ENCODE results near the gene XRCC5. TPM values are rescaled to one million over a fixed set of nuclear protein-coding genes. Genes with fewer than 3 reads are reported as not detected.

Gene XRCC5
- total RNA-seq, 2 donors from 2014 or later = 487 to 501 TPM

GRCh38 chr2:216108310-216108966 is 710 bp upstream of the XRCC5 start:
- Mint-ChIP-seq H3K9me3 (no peaks in the 10 kb centered on the region), H3K36me3 (peaks cover 41 to 43% of the 10 kb centered on the region in 2 donors), H3K27ac (peak overlapping the region; percentile 93 to 100)
- ATAC-seq (no peak), DNase-seq (ENCODE audit: low spot score in 2 of 2) (no peak)

GRCh38 chr2:216109962-216110614 is 940 bp downstream of the XRCC5 start:
- no peak for DNase-seq (ENCODE audit: low spot score in 2 of 2)
- Mint-ChIP-seq H3K27ac (peak overlapping the region; percentile 93 to 100), H3K36me3 (peaks cover 54 to 60% of the 10 kb centered on the region in 2 donors)

GRCh38 chr2:216110620-216111019 is 1.5 kb downstream of the XRCC5 start:
- Mint-ChIP-seq H3K27ac (peak overlapping the region; percentile 93 to 100), H3K36me3 (peaks cover 57 to 64% of the 10 kb centered on the region in 2 donors), H3K9me3 (no peaks in the 10 kb centered on the region)
- no peak for DNase-seq (ENCODE audit: low spot score in 2 of 2)
- no peak for ATAC-seq

More at GRCh38 chr2:216109962-216110614, 940 bp downstream of the XRCC5 start:
- no peaks in the 10 kb centered on the region for H3K9me3 Mint-ChIP-seq
- no peak for ATAC-seq

- Mint-ChIP-seq H3K27ac (peak overlapping the region; percentile 93 to 100), H3K36me3 (peaks cover 59 to 67% of the 10 kb centered on the region in 2 donors), H3K9me3 (no peaks in the 10 kb centered on the region)
- no peak for DNase-seq (ENCODE audit: low spot score in 2 of 2)
- ATAC-seq = no peak
These were observed 2.0 kb downstream of the XRCC5 start for GRCh38 chr2:216111122-216111521.

- peaks cover 69 to 85% of the 10 kb centered on the region in 2 donors for H3K36me3 Mint-ChIP-seq
- ATAC-seq = peak in 1 of 2 donors; percentile 55
- H3K9me3 Mint-ChIP-seq = no peaks in the 10 kb centered on the region
- DNase-seq (ENCODE audit: low spot score in 2 of 2) = no peak
- peak overlapping the region; percentile 91 to 95 for H3K27ac Mint-ChIP-seq
These were observed 3.8 kb downstream of the XRCC5 start for GRCh38 chr2:216112926-216113325.

- H3K36me3 Mint-ChIP-seq = peaks cover 74 to 91% of the 10 kb centered on the region in 2 donors
- peak; percentile 13 to 48 for ATAC-seq
- no peak for DNase-seq (ENCODE audit: low spot score in 2 of 2)
- peak overlapping the region; percentile 91 to 95 for H3K27ac Mint-ChIP-seq
- H3K9me3 Mint-ChIP-seq = no peaks in the 10 kb centered on the region
These were observed 4.4 kb downstream of the XRCC5 start for GRCh38 chr2:216113572-216113971.

- H3K36me3 Mint-ChIP-seq = peaks cover 76 to 95% of the 10 kb centered on the region in 2 donors
- H3K9me3 Mint-ChIP-seq = no peaks in the 10 kb centered on the region
- DNase-seq (ENCODE audit: low spot score in 2 of 2) = no peak
- peak in 1 of 2 donors; percentile 12 for ATAC-seq
- peak overlapping the region; percentile 91 to 95 for H3K27ac Mint-ChIP-seq
These were observed 5.2 kb downstream of the XRCC5 start for GRCh38 chr2:216114382-216114713.

GRCh38 chr2:216114714-216115531 is 5.8 kb downstream of the XRCC5 start:
- peak overlapping the region; percentile 91 to 95 for H3K27ac Mint-ChIP-seq
- H3K36me3 Mint-ChIP-seq = peaks cover 71 to 95% of the 10 kb centered on the region in 2 donors
- H3K9me3 Mint-ChIP-seq = no peaks in the 10 kb centered on the region
- ATAC-seq = peak; percentile 76 to 92
- DNase-seq (ENCODE audit: low spot score in 2 of 2) = peak; percentile 95 to 97

- no peaks in the 10 kb centered on the region for H3K9me3 Mint-ChIP-seq
- ATAC-seq (no peak), DNase-seq (ENCODE audit: low spot score in 2 of 2) (no peak)
- H3K36me3 Mint-ChIP-seq = peaks cover 65 to 90% of the 10 kb centered on the region in 2 donors
- peak overlapping the region; percentile 83 to 91 for H3K27ac Mint-ChIP-seq
These were observed 7.3 kb downstream of the XRCC5 start for GRCh38 chr2:216116418-216116817.

- DNase-seq (ENCODE audit: low spot score in 2 of 2) (no peak), ATAC-seq (no peak)
- peaks cover 61 to 90% of the 10 kb centered on the region in 2 donors for H3K36me3 Mint-ChIP-seq
- H3K9me3 Mint-ChIP-seq = no peaks in the 10 kb centered on the region
- H3K27ac Mint-ChIP-seq = peak overlapping the region in 1 of 2 donors; percentile 80
These were observed 8.6 kb downstream of the XRCC5 start for GRCh38 chr2:216117561-216118340.

GRCh38 chr2:216118474-216118873 is 9.3 kb downstream of the XRCC5 start:
- DNase-seq (ENCODE audit: low spot score in 2 of 2) (no peak), ATAC-seq (no peak)
- Mint-ChIP-seq H3K36me3 (peaks cover 54 to 90% of the 10 kb centered on the region in 2 donors), H3K9me3 (no peaks in the 10 kb centered on the region), H3K27ac (peak overlapping the region; percentile 41 to 80)

GRCh38 chr2:216119146-216119545 is 10.0 kb downstream of the XRCC5 start:
- peaks cover 50 to 86% of the 10 kb centered on the region in 2 donors for H3K36me3 Mint-ChIP-seq
- peak overlapping the region; percentile 51 to 80 for H3K27ac Mint-ChIP-seq
- no peaks in the 10 kb centered on the region for H3K9me3 Mint-ChIP-seq
- ATAC-seq (no peak), DNase-seq (ENCODE audit: low spot score in 2 of 2) (no peak)

GRCh38 chr2:216119986-216120385 is 10.8 kb downstream of the XRCC5 start:
- ATAC-seq (peak; percentile 77 to 95), DNase-seq (ENCODE audit: low spot score in 2 of 2) (no peak)
- peak overlapping the region; percentile 80 to 99 for H3K27ac Mint-ChIP-seq
- no peaks in the 10 kb centered on the region for H3K9me3 Mint-ChIP-seq
- peaks cover 47 to 85% of the 10 kb centered on the region in 2 donors for H3K36me3 Mint-ChIP-seq

GRCh38 chr2:216121255-216121654 is 12.1 kb downstream of the XRCC5 start:
- no peak for DNase-seq (ENCODE audit: low spot score in 2 of 2)
- no peaks in the 10 kb centered on the region for H3K9me3 Mint-ChIP-seq
- peaks cover 40 to 87% of the 10 kb centered on the region in 2 donors for H3K36me3 Mint-ChIP-seq
- no peak for ATAC-seq
- peak overlapping the region; percentile 83 to 99 for H3K27ac Mint-ChIP-seq

GRCh38 chr2:216126943-216127342 is 17.8 kb downstream of the XRCC5 start:
- Mint-ChIP-seq H3K9me3 (no peaks in the 10 kb centered on the region), H3K27ac (peak overlapping the region in 1 of 2 donors; percentile 70), H3K36me3 (peaks cover 19 to 72% of the 10 kb centered on the region in 2 donors)
- ATAC-seq (no peak), DNase-seq (ENCODE audit: low spot score in 2 of 2) (no peak)

GRCh38 chr2:216130346-216130971 is 21.3 kb downstream of the XRCC5 start:
- Mint-ChIP-seq H3K27ac (peak overlapping the region in 1 of 2 donors; percentile 73), H3K9me3 (no peaks in the 10 kb centered on the region), H3K36me3 (peaks cover 40 to 68% of the 10 kb centered on the region in 2 donors)
- DNase-seq (ENCODE audit: low spot score in 2 of 2) (no peak), ATAC-seq (no peak)

Data from activated naive CD4-positive, alpha-beta T cell treated with anti-CD3 and anti-CD28 coated beads, Interleukin-2, amount 50 U/mL, for 72 hours (primary cell).